CD4-positive, alpha-beta T cell (primary cell): ENCODE data around the gene ZFP1. TPM values are rescaled to one million over a fixed set of nuclear protein-coding genes. Genes with fewer than 3 reads are reported as not detected.

Experiments used
- ATAC-seq: fragments of 200-7000 bp; cut with Tn5 transposase; one replicate; pipeline ENCODE4 v1.10.0; 2022; ENCODE audit warnings: mild to moderate bottlenecking; ENCODE audit not compliant: poor library complexity
- CTCF ChIA-PET: fragments of 350-600 bp; sonication (Branson Sonifier 250); formaldehyde crosslinking; loops from one replicate; lab custom pipeline; 2021; ENCODE audit warnings: antibody characterized with exemption, inconsistent platforms; lab: Charles Lee
- POLR2A ChIA-PET: fragments of 350-600 bp; sonication (Branson Sonifier 250); formaldehyde crosslinking; loops from one replicate; lab custom pipeline; 2021; ENCODE audit warnings: antibody characterized with exemption, inconsistent platforms; lab: Charles Lee
- DNase-seq, 14 experiments: peaks; one replicate each; pipeline ENCODE4 v3.0.0-alpha.2; 2013 to 2020; ENCODE audit warnings: mixed read lengths in 2 of 14
- H3K27ac ChIP-seq, 2 donors: one replicate each; pipeline versions ENCODE4 v1.5.1 to v1.7.0; 2013; ENCODE audit warnings: low read length in 2 of 2, low read depth in 1 of 2, mild to moderate bottlenecking in 1 of 2
- H3K27me3 ChIP-seq, 2 experiments: 1 replicate in 1 of 2; 2 replicates in 1 of 2; pipeline versions ENCODE4 v1.6.1 to v1.7.0; 2013; ENCODE audit warnings: low read length in 2 of 2, control low read depth in 1 of 2, mild to moderate bottlenecking in 1 of 2, moderate library complexity in 1 of 2; ENCODE audit not compliant: insufficient read depth in 2 of 2, control insufficient read depth in 1 of 2
- H3K36me3 ChIP-seq: one replicate; pipeline ENCODE4 v1.6.1; 2013; ENCODE audit warnings: low read length, control low read depth; ENCODE audit not compliant: insufficient read depth
- H3K4me1 ChIP-seq: one replicate; pipeline ENCODE4 v1.6.1; 2013; ENCODE audit warnings: low read length, control low read depth; ENCODE audit not compliant: insufficient read depth
- H3K4me3 ChIP-seq: one replicate; pipeline ENCODE4 v1.5.1; 2013; ENCODE audit warnings: mild to moderate bottlenecking, low read length, moderate library complexity
- H3K9me3 ChIP-seq, 2 experiments: 1 replicate in 1 of 2; 2 replicates in 1 of 2; pipeline versions ENCODE4 v1.6.1 to v1.7.0; 2013; ENCODE audit warnings: low read length in 2 of 2, mild to moderate bottlenecking in 2 of 2, control low read depth in 1 of 2, moderate library complexity in 1 of 2; ENCODE audit not compliant: control insufficient read depth in 1 of 2, insufficient read depth in 1 of 2
- H3K27ac Mint-ChIP-seq: one replicate; pipeline ENCODE4 v1.8.0; 2020; ENCODE audit warnings: mixed read lengths
- H3K27me3 Mint-ChIP-seq: one replicate; pipeline ENCODE4 v1.8.0; 2021; ENCODE audit warnings: mixed read lengths
- H3K36me3 Mint-ChIP-seq: one replicate; pipeline ENCODE4 v1.8.0; 2021; ENCODE audit warnings: low read depth, mixed read lengths
- H3K4me1 Mint-ChIP-seq: one replicate; pipeline ENCODE4 v1.8.0; 2021; ENCODE audit warnings: low read depth, mixed read lengths
- H3K4me3 Mint-ChIP-seq: one replicate; pipeline ENCODE4 v1.8.0; 2020; ENCODE audit warnings: mild to moderate bottlenecking, mixed read lengths
- H3K9me3 Mint-ChIP-seq: one replicate; pipeline ENCODE4 v1.8.0; 2020; ENCODE audit warnings: mixed read lengths
- CTCF ChIP-seq: fragments of 200-600 bp; IDR thresholded peaks from one replicate; pipeline ENCODE4 v1.8.0; 2022; ENCODE audit warnings: antibody characterized with exemption, mild to moderate bottlenecking
- intact Hi-C, 2 experiments: fragments of 100-400 bp; cut with DNase I in 1 of 2; cut with micrococcal nuclease in 1 of 2; formaldehyde crosslinking; loops; one replicate each; pipeline versions ENCODE4 v1.15.1 to v1.9.0; 2023 to 2025; cut with DNase I, micrococcal nuclease
- total RNA-seq, 174 experiments: library from RNA in 2 of 174; stranded (reverse) in 2 of 174; gene quantifications; one replicate each; pipeline ENCODE4 v1.2.3 and lab custom pipeline; 2021 to 2026

Gene ZFP1
- total RNA-seq, 2 experiments from 2014 or later, result 6.2 to 7.5 TPM

DNA sequence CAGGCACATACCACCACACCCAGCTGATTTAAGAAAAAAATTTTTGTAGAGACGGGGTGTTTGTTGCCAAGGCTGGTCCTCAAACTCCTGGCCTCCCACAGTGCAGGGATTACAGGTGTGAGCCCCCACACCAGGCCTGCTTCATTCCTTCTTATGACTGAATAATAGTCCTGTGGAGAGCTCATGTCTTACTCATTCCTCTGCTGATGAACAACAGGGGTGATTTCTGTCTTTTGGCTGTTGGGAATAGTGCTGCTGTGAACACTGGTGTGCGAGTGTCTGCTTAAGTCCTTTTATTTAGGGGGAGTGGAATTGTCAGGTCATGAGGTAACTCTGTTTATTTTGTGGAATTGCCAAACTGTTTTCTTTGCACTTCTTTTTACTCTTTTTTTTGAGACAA is 67.8 kb downstream of the ZFP1 start:
- Histone ChIP-seq H3K36me3 (no peaks in the 10 kb centered on the region), H3K27me3 (no peaks in the 10 kb centered on the region), H3K9me3 (no peaks in the 10 kb centered on the region), H3K4me1 (peaks cover 8% of the 10 kb centered on the region), H3K27ac (no peak overlapping the region), H3K4me3 (no peak overlapping the region)
- no peaks in the 10 kb centered on the region for H3K36me3 Mint-ChIP-seq
- no peaks in the 10 kb centered on the region for H3K27me3 Mint-ChIP-seq
- ChIA-PET POLR2A (no interaction called here), CTCF (interaction anchor here (1.0 kb wide), 1 partner anchor 17 kb away, joined by 3 read pairs; no protein-coding TSS in a partner anchor)
- no peak for TF ChIP-seq CTCF
- H3K9me3 Mint-ChIP-seq, result no peaks in the 10 kb centered on the region
- no peak for DNase-seq
- peaks cover 11% of the 10 kb centered on the region for H3K4me1 Mint-ChIP-seq
- intact Hi-C loops, result no loop called here
- ATAC-seq, result no peak
- no peak overlapping the region for H3K4me3 Mint-ChIP-seq
- no peak overlapping the region for H3K27ac Mint-ChIP-seq

GRCh38 chr16:75216576-75216975 is 68.3 kb downstream of the ZFP1 start:
- no peak overlapping the region for H3K27ac ChIP-seq
- H3K4me3 ChIP-seq, result no peak overlapping the region
- no peak for ATAC-seq
- no peaks in the 10 kb centered on the region for H3K36me3 Mint-ChIP-seq
- intact Hi-C loops, result no loop called here
- H3K4me1 Mint-ChIP-seq, result peaks cover 11% of the 10 kb centered on the region
- ChIA-PET POLR2A (no interaction called here), CTCF (no interaction called here)
- H3K27ac Mint-ChIP-seq, result no peak overlapping the region
- no peak for TF ChIP-seq CTCF
- no peaks in the 10 kb centered on the region for H3K27me3 Mint-ChIP-seq
- no peaks in the 10 kb centered on the region for H3K36me3 ChIP-seq
- no peaks in the 10 kb centered on the region for H3K27me3 ChIP-seq
- H3K4me1 ChIP-seq, result peaks cover 8% of the 10 kb centered on the region
- no peaks in the 10 kb centered on the region for H3K9me3 ChIP-seq
- H3K9me3 Mint-ChIP-seq, result no peaks in the 10 kb centered on the region
- no peak for DNase-seq
- H3K4me3 Mint-ChIP-seq, result no peak overlapping the region

DNA sequence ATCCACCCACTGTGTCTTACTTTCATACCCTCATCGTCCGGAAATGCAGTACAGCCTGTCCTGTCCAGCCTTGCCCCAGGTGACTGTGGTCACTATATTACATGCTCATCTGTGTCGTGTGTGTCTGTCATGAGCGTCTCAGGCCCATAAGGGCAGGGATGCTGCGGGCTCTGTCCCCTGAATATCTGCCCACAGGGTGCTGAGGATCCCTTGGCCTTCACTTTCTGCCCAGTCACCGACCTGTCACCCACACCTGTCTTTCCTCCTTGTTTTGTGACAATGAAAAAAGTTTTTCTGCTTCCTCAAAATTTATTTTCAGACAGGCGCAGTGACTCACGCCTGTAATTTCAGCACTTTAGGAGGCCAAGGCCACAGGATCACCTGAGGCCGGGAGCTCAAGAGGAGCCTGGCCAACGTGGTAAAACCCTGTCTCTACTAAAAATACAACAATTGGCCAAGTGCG is 69.1 kb downstream of the ZFP1 start:
- Mint-ChIP-seq H3K27ac (no peak overlapping the region), H3K4me3 (no peak overlapping the region), H3K4me1 (peaks cover 11% of the 10 kb centered on the region), H3K9me3 (no peaks in the 10 kb centered on the region), H3K27me3 (no peaks in the 10 kb centered on the region), H3K36me3 (no peaks in the 10 kb centered on the region)
- peaks cover 8% of the 10 kb centered on the region for H3K4me1 ChIP-seq
- no peaks in the 10 kb centered on the region for H3K36me3 ChIP-seq
- ChIA-PET POLR2A (no interaction called here), CTCF (interaction anchor here (1.1 kb wide), 1 partner anchor 16 kb away, joined by 3 read pairs; no protein-coding TSS in a partner anchor)
- no peak for DNase-seq
- ATAC-seq, result no peak
- H3K9me3 ChIP-seq, result no peaks in the 10 kb centered on the region
- no peak overlapping the region for H3K4me3 ChIP-seq
- intact Hi-C loops, result no loop called here
- TF ChIP-seq CTCF, result no peak
- H3K27me3 ChIP-seq, result no peaks in the 10 kb centered on the region
- H3K27ac ChIP-seq, result no peak overlapping the region
